GM12891 (cell line): ENCODE results near the gene PCDHGA12.
"Not testable (repeated sequence)": the region's sequence is repeated elsewhere in the genome, so short reads cannot be mapped to it uniquely, and the experiment has no call there.

Source experiments
- DNase-seq: peaks from one replicate; pipeline ENCODE4 v3.0.0; 2011; ENCODE audit warnings: low spot score; ENCODE audit not compliant: insufficient read length
- FAIRE-seq: peaks from 2 replicates; lab custom pipeline; 2011; peaks lifted over from hg19 to GRCh38; lab: Jason Lieb, UNC
- PAX5 ChIP-seq: IDR thresholded peaks from 2 replicates; pipeline ENCODE4 v1.6.1; 2011; ENCODE audit warnings: low read length, moderate library complexity, mild to moderate bottlenecking; ENCODE audit not compliant: insufficient read depth, severe bottlenecking
- POLR2A ChIP-seq: IDR thresholded peaks from 2 replicates; pipeline ENCODE4 v1.6.1; 2011; ENCODE audit warnings: low read depth, low read length, control low read depth
- POLR2AphosphoS5 ChIP-seq: IDR thresholded peaks from 2 replicates; pipeline ENCODE4 v1.6.1; 2011; ENCODE audit warnings: low read depth, low read length, control low read depth
- POU2F2 ChIP-seq: IDR thresholded peaks from 2 replicates; pipeline ENCODE4 v1.6.1; 2011; ENCODE audit warnings: low read depth, mild to moderate bottlenecking, control low read depth, low read length, moderate library complexity
- SPI1 ChIP-seq: IDR thresholded peaks from 2 replicates; pipeline ENCODE4 v1.6.1; 2011; ENCODE audit warnings: low read depth, low read length, control low read depth
- TAF1 ChIP-seq: IDR thresholded peaks from 2 replicates; pipeline ENCODE4 v1.6.1; 2011; ENCODE audit warnings: low read depth, low read length, control low read depth

The PCDHGA12 gene

DNA sequence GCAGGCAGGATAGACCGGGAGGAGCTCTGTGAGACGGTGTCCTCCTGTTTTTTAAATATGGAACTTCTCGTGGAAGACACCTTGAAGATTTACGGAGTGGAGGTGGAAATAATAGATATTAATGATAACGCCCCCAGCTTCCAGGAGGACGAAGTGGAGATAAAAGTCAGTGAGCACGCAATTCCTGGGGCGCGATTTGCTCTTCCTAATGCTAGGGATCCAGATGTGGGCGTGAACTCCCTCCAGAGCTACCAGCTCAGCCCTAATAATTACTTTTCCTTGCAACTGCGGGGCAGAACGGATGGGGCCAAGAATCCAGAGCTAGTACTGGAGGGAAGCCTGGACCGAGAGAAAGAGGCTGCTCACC lies 8.8 kb upstream of the PCDHGA12 start:
- TF ChIP-seq PAX5 (no peak), SPI1 (no peak), TAF1 (no peak), POLR2AphosphoS5 (no peak), POU2F2 (no peak), POLR2A (no peak)
- FAIRE-seq = peak; percentile 9

DNA sequence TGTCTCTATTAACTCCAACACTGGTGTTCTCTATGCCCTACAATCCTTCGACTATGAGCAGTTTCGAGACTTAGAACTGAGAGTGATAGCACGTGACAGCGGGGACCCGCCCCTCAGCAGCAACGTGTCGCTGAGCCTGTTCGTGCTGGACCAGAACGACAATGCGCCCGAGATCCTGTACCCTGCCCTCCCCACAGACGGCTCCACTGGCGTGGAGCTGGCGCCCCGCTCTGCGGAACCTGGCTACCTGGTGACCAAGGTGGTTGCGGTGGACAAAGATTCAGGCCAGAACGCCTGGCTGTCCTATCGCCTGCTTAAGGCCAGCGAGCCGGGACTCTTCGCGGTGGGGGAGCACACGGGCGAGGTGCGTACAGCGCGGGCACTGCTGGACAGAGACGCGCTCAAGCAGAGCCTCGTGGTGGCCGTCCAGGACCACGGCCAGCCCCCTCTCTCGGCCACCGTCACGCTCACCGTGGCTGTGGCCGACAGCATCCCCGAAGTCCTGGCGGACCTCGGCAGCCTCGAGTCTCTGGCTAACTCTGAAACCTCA lies 7.5 kb upstream of the PCDHGA12 start:
- no peak for FAIRE-seq
- DNase-seq = no peak
- no peak for TF ChIP-seq POLR2A
- TF ChIP-seq SPI1 = no peak
- no peak for TF ChIP-seq PAX5
- no peak for TF ChIP-seq TAF1
- TF ChIP-seq POU2F2 = no peak
- no peak for TF ChIP-seq POLR2AphosphoS5

More for the DNA sequence above, 8.8 kb upstream of the PCDHGA12 start:
- no peak for DNase-seq

GRCh38 chr5:141427783-141428426 lies 2.4 kb upstream of the PCDHGA12 start:
- TF ChIP-seq POLR2AphosphoS5 (no peak), SPI1 (no peak), TAF1 (no peak)
- no peak for FAIRE-seq
- DNase-seq = no peak

DNA sequence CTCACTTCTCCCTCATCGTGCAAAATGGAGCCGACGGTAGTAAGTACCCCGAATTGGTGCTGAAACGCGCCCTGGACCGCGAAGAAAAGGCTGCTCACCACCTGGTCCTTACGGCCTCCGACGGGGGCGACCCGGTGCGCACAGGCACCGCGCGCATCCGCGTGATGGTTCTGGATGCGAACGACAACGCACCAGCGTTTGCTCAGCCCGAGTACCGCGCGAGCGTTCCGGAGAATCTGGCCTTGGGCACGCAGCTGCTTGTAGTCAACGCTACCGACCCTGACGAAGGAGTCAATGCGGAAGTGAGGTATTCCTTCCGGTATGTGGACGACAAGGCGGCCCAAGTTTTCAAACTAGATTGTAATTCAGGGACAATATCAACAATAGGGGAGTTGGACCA lies 979 bp downstream of the PCDHGA12 start:
- TF ChIP-seq POLR2AphosphoS5 (no peak), PAX5 (no peak), POU2F2 (no peak), POLR2A (no peak), SPI1 (no peak), TAF1 (no peak)
- DNase-seq = no peak
- no peak for FAIRE-seq

- not testable (repeated sequence) for FAIRE-seq, DNase-seq
Measured at GRCh38 chr5:141432308-141432707, 2.0 kb downstream of the PCDHGA12 start.

GRCh38 chr5:141432726-141433125 lies 2.4 kb downstream of the PCDHGA12 start:
- DNase-seq, FAIRE-seq: not testable (repeated sequence)

GRCh38 chr5:141434006-141434405 lies 3.7 kb downstream of the PCDHGA12 start:
- no peak for TF ChIP-seq SPI1
- TF ChIP-seq POLR2AphosphoS5 = no peak
- no peak for TF ChIP-seq PAX5
- TF ChIP-seq POLR2A = no peak
- TF ChIP-seq POU2F2 = no peak
- no peak for TF ChIP-seq TAF1
- DNase-seq (no peak), FAIRE-seq (no peak)

GRCh38 chr5:141437221-141437620 lies 6.9 kb downstream of the PCDHGA12 start:
- no peak for DNase-seq
- no peak for FAIRE-seq
- TF ChIP-seq PAX5 (no peak), POU2F2 (no peak), POLR2A (no peak), TAF1 (no peak), POLR2AphosphoS5 (no peak), SPI1 (no peak)

DNA sequence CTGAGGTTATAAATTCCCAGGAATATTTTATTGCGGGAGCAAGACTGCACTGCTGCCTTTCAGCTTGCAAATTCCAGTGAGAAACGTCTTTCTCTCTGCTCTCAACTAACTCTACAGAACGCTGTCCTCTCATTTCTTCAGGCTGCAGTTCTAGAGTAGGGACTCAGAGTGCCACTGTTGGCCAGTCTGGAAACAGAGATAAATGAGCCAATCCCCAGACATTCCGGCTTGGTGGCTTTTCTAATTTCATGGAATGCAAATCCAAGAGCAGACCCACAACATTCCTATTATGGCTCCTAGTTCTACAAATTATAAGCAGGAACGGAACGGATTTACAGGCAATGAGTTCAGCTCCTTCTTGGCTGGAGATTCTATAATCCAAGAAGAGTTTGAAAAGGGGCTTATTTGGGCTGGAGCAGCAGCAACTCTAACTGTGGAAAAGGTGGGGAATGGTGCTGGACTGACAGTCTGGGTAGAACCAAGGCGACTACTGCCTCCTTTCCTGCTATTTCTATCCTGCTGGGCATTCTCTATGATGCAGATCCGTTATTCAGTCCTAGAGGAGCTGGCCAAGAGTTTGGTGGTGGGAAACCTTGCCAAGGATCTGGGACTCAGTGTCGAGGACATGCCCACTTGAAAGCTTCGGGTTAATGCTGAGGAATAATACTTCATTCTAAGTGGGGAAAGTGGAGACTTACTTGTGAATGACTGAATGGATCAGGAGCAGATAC lies 9.3 kb downstream of the PCDHGA12 start:
- DNase-seq = no peak
- no peak for TF ChIP-seq SPI1
- no peak for TF ChIP-seq PAX5
- no peak for TF ChIP-seq POU2F2
- TF ChIP-seq POLR2A = no peak
- TF ChIP-seq TAF1 = no peak
- no peak for TF ChIP-seq POLR2AphosphoS5
- FAIRE-seq = no peak

GRCh38 chr5:141440341-141440740 lies 10.0 kb downstream of the PCDHGA12 start:
- TF ChIP-seq POU2F2 = no peak
- FAIRE-seq (no peak), DNase-seq (no peak)
